Measurements from ENCODE around the gene GLRX.

Gene GLRX

GRCh38 chr5:95864456-95864855 is 41.9 kb upstream of the GLRX start:
- Histone ChIP-seq H3K79me2 (ENCODE audit: low read length) (no peaks in the 10 kb centered on the region), H3K9me2 (replicated peaks; ENCODE audit: insufficient read depth, low read length) (no peaks in the 10 kb centered on the region), H3K9me3 (replicated peaks; ENCODE audit: insufficient read depth, low read length) (no peaks in the 10 kb centered on the region), H3K27ac (ENCODE audit: low read length) (no peak overlapping the region), H3K4me2 (ENCODE audit: low read depth, low read length) (no peak overlapping the region), H3K4me1 (ENCODE audit: low read length) (peaks cover 10% of the 10 kb centered on the region), H3K9ac (ENCODE audit: low read length) (no peak overlapping the region), H3K36me3 (replicated peaks; ENCODE audit: insufficient read depth, low read length) (no peaks in the 10 kb centered on the region), H4K20me1 (ENCODE audit: insufficient read depth, low read length) (no peaks in the 10 kb centered on the region), H3K4me3 (ENCODE audit: low read length) (no peak overlapping the region), H3K27me3 (replicated peaks; ENCODE audit: insufficient read depth, low read length) (no peaks in the 10 kb centered on the region), H2AFZ (ENCODE audit: low read length) (no peak overlapping the region), H3F3A (ENCODE audit: insufficient read depth, low read length) (peaks cover 14% of the 10 kb centered on the region)
- no peak for DNase-seq
- TF ChIP-seq CTCF (IDR thresholded peaks at IDR 0.05; ENCODE audit: low read length), result no peak
- TF ChIP-seq EZH2phosphoT487 (IDR thresholded peaks at IDR 0.05; ENCODE audit: low read length), result no peak
- no peak for TF ChIP-seq EZH2 (optimal IDR thresholded peaks at IDR 0.05; ENCODE audit: low read depth, low read length)

GRCh38 chr5:95863383-95863757 is 40.8 kb upstream of the GLRX start:
- no peak overlapping the region for H3K4me2 ChIP-seq (ENCODE audit: low read depth, low read length)
- DNase-seq, result no peak
- 0 out of 2 replicates have a peak, but pooled peaks cover 3% of the 10 kb centered on the region for H3F3A ChIP-seq (ENCODE audit: insufficient read depth, low read length)
- no peaks in the 10 kb centered on the region for H3K79me2 ChIP-seq (ENCODE audit: low read length)
- no peaks in the 10 kb centered on the region for H3K9me2 ChIP-seq (replicated peaks; ENCODE audit: insufficient read depth, low read length)
- H3K9ac ChIP-seq (ENCODE audit: low read length), result no peak overlapping the region
- H3K36me3 ChIP-seq (replicated peaks; ENCODE audit: insufficient read depth, low read length), result no peaks in the 10 kb centered on the region
- H3K27me3 ChIP-seq (replicated peaks; ENCODE audit: insufficient read depth, low read length), result no peaks in the 10 kb centered on the region
- no peak for TF ChIP-seq CTCF (IDR thresholded peaks at IDR 0.05; ENCODE audit: low read length)
- no peak for TF ChIP-seq EZH2phosphoT487 (IDR thresholded peaks at IDR 0.05; ENCODE audit: low read length)
- H3K27ac ChIP-seq (ENCODE audit: low read length), result no peak overlapping the region
- peaks cover 5% of the 10 kb centered on the region for H3K4me1 ChIP-seq (ENCODE audit: low read length)
- H4K20me1 ChIP-seq (ENCODE audit: insufficient read depth, low read length), result no peaks in the 10 kb centered on the region
- H2AFZ ChIP-seq (ENCODE audit: low read length), result no peak overlapping the region
- H3K4me3 ChIP-seq (ENCODE audit: low read length), result no peak overlapping the region
- H3K9me3 ChIP-seq (replicated peaks; ENCODE audit: insufficient read depth, low read length), result no peaks in the 10 kb centered on the region

- Histone ChIP-seq H3F3A (ENCODE audit: insufficient read depth, low read length) (no peaks in the 10 kb centered on the region), H2AFZ (ENCODE audit: low read length) (no peak overlapping the region), H3K4me2 (ENCODE audit: low read depth, low read length) (no peak overlapping the region)
These were observed 40.3 kb upstream of the GLRX start for GRCh38 chr5:95862671-95863382.

More at GRCh38 chr5:95862671-95863382, 40.3 kb upstream of the GLRX start:
- H3K27ac ChIP-seq (ENCODE audit: low read length), result no peak overlapping the region
- H3K4me3 ChIP-seq (ENCODE audit: low read length), result no peak overlapping the region
- H3K9me2 ChIP-seq (replicated peaks; ENCODE audit: insufficient read depth, low read length), result no peaks in the 10 kb centered on the region
- H4K20me1 ChIP-seq (ENCODE audit: insufficient read depth, low read length), result no peaks in the 10 kb centered on the region
- no peaks in the 10 kb centered on the region for H3K9me3 ChIP-seq (replicated peaks; ENCODE audit: insufficient read depth, low read length)
- H3K4me1 ChIP-seq (ENCODE audit: low read length), result peaks cover 4% of the 10 kb centered on the region
- TF ChIP-seq EZH2 (optimal IDR thresholded peaks at IDR 0.05; ENCODE audit: low read depth, low read length) (no peak), CTCF (IDR thresholded peaks at IDR 0.05; ENCODE audit: low read length) (no peak), EZH2phosphoT487 (IDR thresholded peaks at IDR 0.05; ENCODE audit: low read length) (no peak)
- DNase-seq, result no peak
- no peaks in the 10 kb centered on the region for H3K79me2 ChIP-seq (ENCODE audit: low read length)
- H3K27me3 ChIP-seq (replicated peaks; ENCODE audit: insufficient read depth, low read length), result no peaks in the 10 kb centered on the region
- H3K9ac ChIP-seq (ENCODE audit: low read length), result no peak overlapping the region
- no peaks in the 10 kb centered on the region for H3K36me3 ChIP-seq (replicated peaks; ENCODE audit: insufficient read depth, low read length)

All from MM.1S (cell line).